Adipocyte (in vitro differentiated cells): Measurements from ENCODE around the gene LSAMP.

ENCODE experiments used
- DNase-seq: peaks from one replicate; pipeline ENCODE4 v3.0.0-alpha.2; 2015; ENCODE audit warnings: low read depth
- H3K27me3 ChIP-seq: replicated peaks from 2 replicates; pipeline ENCODE4 v1.7.0; 2013; ENCODE audit warnings: mild to moderate bottlenecking, low read length, moderate library complexity; ENCODE audit not compliant: control insufficient read depth, insufficient read depth
- H3K36me3 ChIP-seq: 2 replicates; pipeline ENCODE4 v1.7.0; 2013; ENCODE audit warnings: low read length, mild to moderate bottlenecking, moderate library complexity; ENCODE audit not compliant: control insufficient read depth, insufficient read depth, severe bottlenecking
- H3K4me1 ChIP-seq: 2 replicates; pipeline ENCODE4 v1.7.0; 2013; ENCODE audit warnings: mild to moderate bottlenecking, low read length, moderate library complexity; ENCODE audit not compliant: control insufficient read depth, insufficient read depth
- H3K4me3 ChIP-seq: 2 replicates; pipeline ENCODE4 v1.7.0; 2013; ENCODE audit warnings: mild to moderate bottlenecking, low read length, moderate library complexity
- H3K9ac ChIP-seq: 2 replicates; pipeline ENCODE4 v1.7.0; 2013; ENCODE audit warnings: mild to moderate bottlenecking, low read length, moderate library complexity
- H3K9me3 ChIP-seq: 2 replicates; pipeline ENCODE4 v1.7.0; 2013; ENCODE audit warnings: mild to moderate bottlenecking, low read length, moderate library complexity; ENCODE audit not compliant: control insufficient read depth

The LSAMP gene

DNA sequence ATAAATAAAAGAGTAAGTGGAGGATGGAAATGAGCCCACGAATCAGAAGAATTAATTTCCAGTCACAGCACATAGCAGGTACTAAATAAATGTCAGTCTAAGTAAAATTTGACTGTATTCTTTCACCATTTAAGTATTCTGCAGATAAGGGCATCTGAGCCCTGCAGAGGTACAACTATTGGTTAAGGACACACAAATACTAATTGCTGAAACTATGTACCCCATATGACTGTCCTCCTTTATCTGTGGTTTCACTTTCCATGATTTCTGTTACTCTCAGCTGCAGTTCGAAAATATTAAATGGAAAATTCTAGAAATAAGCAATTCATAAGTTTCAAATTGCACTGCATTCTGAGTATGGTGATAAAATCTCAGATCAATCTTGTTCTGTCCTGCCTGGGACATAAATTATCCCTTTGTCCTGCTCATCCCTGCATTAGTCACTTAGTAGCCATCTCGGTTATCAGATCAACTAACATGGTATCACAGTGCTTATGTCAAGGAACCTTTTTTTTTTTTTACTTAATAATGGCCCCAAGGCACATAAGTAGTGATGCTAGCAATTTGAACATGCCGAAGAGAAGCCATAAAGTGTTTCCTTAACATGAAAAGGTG is 95.1 kb downstream of the LSAMP start:
- no peak for DNase-seq
- no peaks in the 10 kb centered on the region for H3K9me3 ChIP-seq

DNA sequence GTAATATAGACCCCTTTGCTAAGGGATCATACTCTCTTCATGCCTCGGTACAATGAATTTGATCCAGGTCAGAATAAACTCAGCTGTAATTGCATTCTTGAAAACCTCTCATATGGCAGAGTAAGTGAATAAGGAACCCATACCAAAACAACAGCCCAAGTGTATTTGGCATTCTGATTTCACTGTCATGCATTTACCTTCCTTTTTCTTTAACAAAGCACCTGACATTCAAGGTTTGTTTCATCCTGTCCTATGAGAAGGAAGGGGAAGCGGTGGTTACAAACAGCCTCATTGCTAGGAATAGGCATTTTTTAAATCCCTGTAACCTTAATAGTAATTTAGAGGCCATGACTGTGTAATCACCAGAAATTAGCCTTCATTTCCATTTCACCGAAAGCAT is 97.1 kb downstream of the LSAMP start:
- no peaks in the 10 kb centered on the region for H3K27me3 ChIP-seq
- H3K36me3 ChIP-seq, result no peaks in the 10 kb centered on the region
- H3K4me1 ChIP-seq, result no peaks in the 10 kb centered on the region
- no peak for DNase-seq
- H3K4me3 ChIP-seq, result no peak overlapping the region
- no peaks in the 10 kb centered on the region for H3K9me3 ChIP-seq
- no peak overlapping the region for H3K9ac ChIP-seq

More for the DNA sequence above, 95.1 kb downstream of the LSAMP start:
- H3K9ac ChIP-seq, result no peak overlapping the region
- no peaks in the 10 kb centered on the region for H3K27me3 ChIP-seq
- H3K36me3 ChIP-seq, result no peaks in the 10 kb centered on the region
- H3K4me1 ChIP-seq, result peaks cover 7% of the 10 kb centered on the region
- no peak overlapping the region for H3K4me3 ChIP-seq

DNA sequence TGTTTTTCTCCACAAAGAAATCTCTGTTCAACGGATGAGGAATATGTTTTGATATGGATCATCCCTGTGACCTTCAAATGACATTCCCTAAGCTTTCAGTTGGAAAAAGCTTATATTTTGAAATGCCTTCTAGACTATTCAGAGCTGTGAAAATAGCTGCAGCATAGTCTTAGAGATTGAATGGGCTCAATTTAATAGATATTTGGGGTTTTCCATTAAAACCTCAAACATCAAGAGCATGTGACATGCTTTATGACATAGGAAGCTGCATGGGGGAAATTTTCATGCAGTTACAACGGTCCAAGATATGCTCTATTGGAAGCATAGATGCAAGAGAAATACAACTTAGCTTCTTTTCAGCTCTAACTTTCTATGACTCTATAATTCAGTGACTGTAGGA is 102.8 kb downstream of the LSAMP start:
- DNase-seq, result no peak
- H3K9me3 ChIP-seq, result no peaks in the 10 kb centered on the region
- no peak overlapping the region for H3K4me3 ChIP-seq
- H3K27me3 ChIP-seq, result no peaks in the 10 kb centered on the region
- H3K36me3 ChIP-seq, result no peaks in the 10 kb centered on the region
- peaks cover 20% of the 10 kb centered on the region for H3K4me1 ChIP-seq
- no peak overlapping the region for H3K9ac ChIP-seq

DNA sequence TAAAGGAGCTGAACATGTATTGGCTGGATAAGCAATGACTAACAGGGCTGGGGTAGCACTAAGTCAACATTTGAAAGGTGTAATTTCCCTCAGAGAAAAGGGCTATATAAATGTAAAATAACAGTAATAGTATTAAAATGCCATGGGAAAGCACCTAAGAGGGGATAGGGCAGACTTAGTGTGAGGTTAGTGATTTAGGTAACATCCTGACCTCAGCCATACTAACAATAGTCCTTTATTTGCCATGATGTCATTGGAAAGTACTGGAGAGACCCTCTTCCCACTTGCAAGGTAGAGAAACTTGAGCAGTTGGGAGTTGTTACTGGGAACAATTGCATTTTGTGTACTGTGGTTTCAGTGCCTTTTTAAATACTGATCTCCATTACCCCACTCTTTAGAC is 103.4 kb downstream of the LSAMP start:
- H3K27me3 ChIP-seq, result no peaks in the 10 kb centered on the region
- H3K4me1 ChIP-seq, result peaks cover 20% of the 10 kb centered on the region
- no peak for DNase-seq
- no peak overlapping the region for H3K4me3 ChIP-seq
- no peaks in the 10 kb centered on the region for H3K36me3 ChIP-seq
- no peak overlapping the region for H3K9ac ChIP-seq
- no peaks in the 10 kb centered on the region for H3K9me3 ChIP-seq

DNA sequence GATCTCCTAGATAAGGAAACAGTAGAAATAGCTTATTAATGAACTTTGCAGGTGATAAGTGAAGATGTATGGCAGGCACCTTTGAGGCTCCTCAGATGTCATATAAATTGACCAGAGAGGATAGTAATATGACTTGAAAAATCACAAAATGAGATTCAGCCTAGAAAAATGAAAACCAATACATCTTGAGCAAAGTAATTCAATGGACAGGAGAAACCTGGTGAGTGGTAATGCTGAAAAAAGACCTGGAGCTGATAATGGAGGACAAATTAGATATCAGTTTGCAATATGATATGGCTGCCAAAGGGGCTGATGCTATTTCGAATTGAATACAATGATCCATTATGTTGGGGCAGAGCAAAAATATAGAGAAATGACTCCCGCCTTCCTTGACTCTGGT is 103.9 kb downstream of the LSAMP start:
- Histone ChIP-seq H3K4me3 (no peak overlapping the region), H3K36me3 (no peaks in the 10 kb centered on the region), H3K4me1 (peaks cover 20% of the 10 kb centered on the region), H3K27me3 (no peaks in the 10 kb centered on the region), H3K9ac (no peak overlapping the region), H3K9me3 (no peaks in the 10 kb centered on the region)
- DNase-seq, result no peak

DNA sequence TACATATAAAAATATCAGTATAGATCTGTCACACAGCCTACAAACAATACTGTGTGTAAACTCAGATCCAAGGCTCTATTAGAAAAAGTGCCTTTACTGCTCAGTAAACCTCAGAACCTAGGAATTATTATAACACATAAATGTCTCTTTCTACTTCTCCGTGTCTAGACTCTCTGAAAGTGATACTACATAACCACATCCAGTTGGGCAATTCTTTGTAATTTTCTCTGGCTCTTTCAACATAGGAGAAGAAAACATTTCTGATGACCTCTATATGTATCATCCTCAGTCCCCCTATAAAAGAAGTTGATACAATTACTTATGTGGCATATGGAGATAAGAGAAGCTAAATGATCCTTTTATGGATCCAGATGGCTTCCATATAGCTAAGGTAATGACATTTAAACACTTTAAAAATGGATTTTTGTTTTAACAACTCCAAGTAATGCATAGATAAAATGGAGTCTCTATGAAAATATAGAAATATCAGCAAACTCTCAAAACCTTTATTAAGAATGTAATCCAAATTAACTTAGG is 104.5 kb downstream of the LSAMP start:
- no peaks in the 10 kb centered on the region for H3K9me3 ChIP-seq

DNA sequence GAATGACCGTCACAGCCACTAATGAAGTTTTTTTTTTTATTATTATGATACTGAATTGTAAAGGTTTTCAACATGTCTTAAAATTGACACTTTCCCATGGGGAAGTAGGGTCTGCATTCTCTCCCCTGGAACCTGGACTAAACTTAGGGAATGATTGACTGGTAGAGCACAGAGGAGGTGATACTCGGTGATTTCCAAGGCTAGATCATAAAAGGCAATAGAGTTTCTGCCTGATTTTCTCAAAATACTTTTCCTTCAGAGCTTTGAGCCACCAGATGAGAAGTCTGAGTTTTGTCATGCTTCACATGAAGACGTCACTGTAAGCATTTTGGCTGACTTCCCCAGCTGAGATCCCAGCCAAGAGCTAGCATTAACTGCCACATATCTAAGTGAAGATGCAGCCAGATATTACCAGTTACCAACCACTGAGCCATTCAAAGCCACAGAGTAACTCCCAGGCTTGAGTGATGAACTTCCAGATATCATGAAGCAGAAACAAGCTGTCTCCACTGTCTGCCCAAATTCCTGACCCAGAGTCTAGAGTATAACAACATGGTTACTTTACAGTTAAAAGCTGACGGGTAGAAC is 105.8 kb downstream of the LSAMP start:
- Histone ChIP-seq H3K27me3 (no peaks in the 10 kb centered on the region), H3K9me3 (no peaks in the 10 kb centered on the region), H3K4me1 (peaks cover 20% of the 10 kb centered on the region), H3K36me3 (no peaks in the 10 kb centered on the region), H3K4me3 (peak overlapping the region; percentile 31), H3K9ac (no peak overlapping the region)
- DNase-seq, result peak; percentile 41

More for the DNA sequence above, 104.5 kb downstream of the LSAMP start:
- no peaks in the 10 kb centered on the region for H3K36me3 ChIP-seq
- H3K27me3 ChIP-seq, result no peaks in the 10 kb centered on the region
- H3K4me1 ChIP-seq, result peaks cover 20% of the 10 kb centered on the region
- H3K4me3 ChIP-seq, result no peak overlapping the region
- peak; percentile 28 for DNase-seq
- no peak overlapping the region for H3K9ac ChIP-seq

DNA sequence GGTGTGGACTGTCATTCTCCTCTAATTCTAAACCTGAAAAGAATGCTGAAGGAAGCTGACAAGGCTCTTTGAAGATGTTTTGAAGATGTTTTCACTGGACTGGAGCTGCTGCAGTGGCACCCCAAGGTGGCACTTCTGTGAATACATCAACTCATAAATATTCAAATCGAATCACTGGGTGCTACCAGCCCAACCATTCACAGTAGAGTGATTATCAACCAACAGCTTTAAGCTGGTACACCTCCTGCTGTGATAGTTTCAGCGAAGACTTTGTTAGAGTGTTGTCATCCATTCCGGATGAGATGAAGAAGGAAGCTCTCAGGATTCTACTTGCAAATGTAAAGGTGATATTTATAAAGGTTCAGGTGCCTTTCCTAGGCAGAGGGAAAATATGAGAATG is 106.6 kb downstream of the LSAMP start:
- peaks cover 20% of the 10 kb centered on the region for H3K4me1 ChIP-seq
- no peak for DNase-seq

DNA sequence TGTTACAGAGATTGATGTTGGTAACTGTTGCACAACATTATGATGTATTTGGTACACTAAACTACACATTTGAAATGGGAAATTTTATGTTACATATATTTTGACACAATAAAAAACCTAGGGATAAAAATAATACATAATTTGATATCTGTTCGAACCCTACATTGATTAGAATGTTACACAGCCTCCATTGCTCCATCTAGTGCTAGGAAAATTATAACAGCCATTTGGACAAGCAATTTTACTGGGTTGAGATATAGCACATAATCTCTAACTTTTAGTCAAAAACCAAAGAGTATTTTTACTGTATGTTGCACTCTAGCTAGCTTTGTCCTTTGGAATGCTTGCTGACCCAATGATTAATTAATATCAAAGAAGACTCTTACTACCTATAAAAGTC is 108.1 kb downstream of the LSAMP start:
- peaks cover 20% of the 10 kb centered on the region for H3K4me1 ChIP-seq
- H3K9me3 ChIP-seq, result peaks cover 5% of the 10 kb centered on the region
- H3K36me3 ChIP-seq, result no peaks in the 10 kb centered on the region
- H3K9ac ChIP-seq, result no peak overlapping the region
- H3K4me3 ChIP-seq, result no peak overlapping the region
- no peaks in the 10 kb centered on the region for H3K27me3 ChIP-seq
- DNase-seq, result no peak

More for the DNA sequence above, 106.6 kb downstream of the LSAMP start:
- Histone ChIP-seq H3K9me3 (no peaks in the 10 kb centered on the region), H3K4me3 (no peak overlapping the region), H3K27me3 (no peaks in the 10 kb centered on the region), H3K36me3 (no peaks in the 10 kb centered on the region), H3K9ac (no peak overlapping the region)

DNA sequence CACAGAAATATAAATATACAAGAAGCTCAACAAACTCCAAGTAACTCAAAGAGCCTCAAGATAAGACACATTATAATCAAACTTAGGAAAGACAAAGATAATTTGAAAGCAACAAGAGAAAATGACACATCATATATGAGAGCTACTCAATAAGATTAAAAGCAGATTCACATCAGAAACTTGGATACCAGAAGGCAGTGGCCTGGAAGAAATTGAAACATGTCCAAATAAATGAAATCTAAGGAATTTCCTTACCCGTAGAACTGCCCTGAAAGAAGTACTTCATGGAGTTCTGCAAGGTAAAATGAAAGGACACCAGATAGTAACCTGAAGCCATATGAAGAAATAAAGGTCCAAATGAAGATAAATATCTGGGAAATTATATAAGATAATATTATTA is 113.9 kb downstream of the LSAMP start:
- peaks cover 10% of the 10 kb centered on the region for H3K9me3 ChIP-seq
- no peaks in the 10 kb centered on the region for H3K36me3 ChIP-seq
- no peaks in the 10 kb centered on the region for H3K27me3 ChIP-seq
- no peak overlapping the region for H3K9ac ChIP-seq
- no peak overlapping the region for H3K4me3 ChIP-seq
- no peak for DNase-seq
- H3K4me1 ChIP-seq, result no peaks in the 10 kb centered on the region

DNA sequence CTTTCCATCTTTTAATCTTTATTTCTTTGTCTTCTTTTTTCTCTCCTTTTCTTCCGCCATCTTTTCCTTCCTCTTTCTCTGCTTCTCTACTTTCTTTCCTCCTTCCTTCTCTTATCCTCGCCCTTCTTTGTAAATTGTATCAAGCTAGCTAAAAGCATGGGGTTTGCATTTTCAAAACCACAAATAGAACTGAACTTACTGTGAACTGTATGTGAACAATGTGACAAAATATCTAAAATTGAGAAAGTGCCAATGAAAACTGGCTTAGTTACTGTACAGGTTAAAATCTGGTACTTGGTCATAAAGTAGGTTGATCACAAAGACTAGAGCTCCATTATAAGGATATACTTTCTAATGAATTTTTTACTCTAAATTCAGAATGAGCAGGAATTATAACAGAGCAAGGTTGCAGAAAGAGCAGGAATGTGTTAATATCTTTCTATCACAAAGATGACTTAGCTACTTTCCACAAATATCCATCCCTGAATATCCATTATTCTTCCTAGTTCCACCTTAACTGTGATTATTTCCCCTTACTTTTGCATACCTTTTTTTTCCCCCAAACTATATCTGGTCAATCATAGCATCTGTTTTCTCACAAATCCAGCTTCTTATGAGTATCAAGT is 122.4 kb downstream of the LSAMP start:
- H3K4me3 ChIP-seq, result no peak overlapping the region
- no peaks in the 10 kb centered on the region for H3K9me3 ChIP-seq
- no peaks in the 10 kb centered on the region for H3K4me1 ChIP-seq
- no peak overlapping the region for H3K9ac ChIP-seq
- H3K27me3 ChIP-seq, result no peaks in the 10 kb centered on the region
- no peak for DNase-seq
- H3K36me3 ChIP-seq, result no peaks in the 10 kb centered on the region
